Fibroblast of mammary gland (primary cell): ENCODE data around the gene FLOT2.

Experiments
- DNase-seq: peaks from one replicate; pipeline ENCODE4 v3.0.0-alpha.2; 2010; ENCODE audit warnings: low read depth
- H3K4me3 ChIP-seq: 2 replicates; pipeline ENCODE4 v1.5.1; 2011; ENCODE audit warnings: low read depth, mild to moderate bottlenecking, low read length, moderate library complexity; ENCODE audit not compliant: control insufficient read depth
- TF ChIP-seq, protein P1 (sequence below): conservative IDR thresholded peaks from 2 replicates; pipeline ENCODE4 v1.5.1; 2011; ENCODE audit warnings: low read depth, low read length, inconsistent platforms; ENCODE audit not compliant: control insufficient read depth, insufficient read depth

The FLOT2 gene

DNA sequence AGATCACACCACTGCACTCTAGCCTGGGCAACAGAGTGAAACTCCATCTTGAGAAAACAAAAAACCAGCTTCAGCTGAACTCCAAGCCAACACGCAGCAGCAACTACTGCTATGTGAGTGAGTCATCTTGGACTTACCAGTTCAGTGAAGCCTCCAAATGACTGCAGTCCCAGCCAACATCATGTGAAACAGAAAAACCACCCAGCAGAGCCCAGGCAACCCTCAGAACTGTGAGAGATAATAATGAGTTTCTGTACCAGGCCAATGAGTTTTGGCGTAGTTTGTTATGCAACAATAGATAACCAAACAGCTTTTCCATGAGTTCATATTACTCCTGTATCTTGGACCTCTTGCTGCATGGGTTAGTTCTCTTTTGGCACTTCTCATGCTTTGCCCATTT is 30.5 kb upstream of the FLOT2 start:
- DNase-seq, result peak; percentile 68
- TF ChIP-seq, protein P1, sequence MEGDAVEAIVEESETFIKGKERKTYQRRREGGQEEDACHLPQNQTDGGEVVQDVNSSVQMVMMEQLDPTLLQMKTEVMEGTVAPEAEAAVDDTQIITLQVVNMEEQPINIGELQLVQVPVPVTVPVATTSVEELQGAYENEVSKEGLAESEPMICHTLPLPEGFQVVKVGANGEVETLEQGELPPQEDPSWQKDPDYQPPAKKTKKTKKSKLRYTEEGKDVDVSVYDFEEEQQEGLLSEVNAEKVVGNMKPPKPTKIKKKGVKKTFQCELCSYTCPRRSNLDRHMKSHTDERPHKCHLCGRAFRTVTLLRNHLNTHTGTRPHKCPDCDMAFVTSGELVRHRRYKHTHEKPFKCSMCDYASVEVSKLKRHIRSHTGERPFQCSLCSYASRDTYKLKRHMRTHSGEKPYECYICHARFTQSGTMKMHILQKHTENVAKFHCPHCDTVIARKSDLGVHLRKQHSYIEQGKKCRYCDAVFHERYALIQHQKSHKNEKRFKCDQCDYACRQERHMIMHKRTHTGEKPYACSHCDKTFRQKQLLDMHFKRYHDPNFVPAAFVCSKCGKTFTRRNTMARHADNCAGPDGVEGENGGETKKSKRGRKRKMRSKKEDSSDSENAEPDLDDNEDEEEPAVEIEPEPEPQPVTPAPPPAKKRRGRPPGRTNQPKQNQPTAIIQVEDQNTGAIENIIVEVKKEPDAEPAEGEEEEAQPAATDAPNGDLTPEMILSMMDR, result no peak
- no peak overlapping the region for H3K4me3 ChIP-seq

DNA sequence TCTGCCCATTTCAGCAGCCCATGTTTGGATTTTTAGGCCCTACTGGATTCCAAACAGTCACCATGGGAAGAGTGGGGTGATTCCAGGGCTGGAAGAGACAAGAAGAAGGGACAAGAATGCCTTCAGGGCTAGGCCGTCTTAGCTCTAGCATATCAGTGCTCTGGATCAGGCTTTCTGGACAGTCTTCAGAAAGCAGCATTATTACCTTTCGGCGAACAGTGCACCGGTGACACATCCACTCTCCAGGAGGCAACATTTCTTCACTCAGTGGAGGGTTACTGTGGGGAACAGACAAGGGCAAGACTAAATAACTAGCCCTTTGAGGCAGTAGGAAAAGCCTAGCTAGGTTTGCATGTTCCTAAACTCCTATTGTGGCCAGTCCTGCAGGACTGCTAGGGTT is 29.3 kb upstream of the FLOT2 start:
- no peak overlapping the region for H3K4me3 ChIP-seq
- no peak for DNase-seq
- TF ChIP-seq, protein P1, result no peak

DNA sequence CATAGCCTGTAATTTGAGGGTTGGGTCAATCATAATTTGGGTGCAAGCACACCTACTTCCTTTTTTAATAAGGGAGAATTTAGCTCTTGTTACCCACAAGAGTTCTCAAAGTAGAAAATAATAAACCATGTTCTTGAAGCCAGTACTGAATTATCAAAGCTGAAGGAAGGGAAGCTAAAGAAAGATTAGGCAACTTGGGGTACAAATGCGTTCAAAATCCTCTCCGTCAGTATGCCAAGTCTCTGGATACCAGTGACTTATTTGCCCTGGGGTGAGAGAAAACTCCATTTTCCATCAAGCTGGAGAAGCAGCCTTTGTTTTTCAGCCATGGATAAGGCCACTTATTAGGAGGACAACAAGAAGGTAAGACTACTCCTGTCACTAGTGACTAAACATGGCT is 28.8 kb upstream of the FLOT2 start:
- H3K4me3 ChIP-seq, result no peak overlapping the region

DNA sequence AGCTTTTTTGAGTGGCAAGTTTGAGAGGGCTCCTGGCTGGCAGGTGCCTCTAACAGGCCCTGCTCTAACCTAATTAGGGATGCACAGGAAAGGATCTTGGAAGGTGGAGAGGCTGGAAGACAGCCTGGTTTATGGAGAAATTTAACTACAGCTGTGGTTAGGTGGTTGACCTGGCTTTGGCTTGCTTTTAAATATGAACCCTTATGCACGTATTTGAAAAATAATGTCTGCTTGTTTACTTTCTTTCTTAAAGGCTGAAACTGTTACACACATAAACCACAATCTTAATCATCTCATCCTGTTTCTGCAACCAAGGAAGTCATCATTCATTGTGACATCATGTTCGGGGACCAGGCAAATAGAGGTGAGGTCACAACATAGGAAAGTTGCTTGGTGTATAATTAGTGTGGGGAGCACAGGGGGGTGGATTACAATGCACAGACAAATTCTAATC is 28.4 kb upstream of the FLOT2 start:
- H3K4me3 ChIP-seq, result no peak overlapping the region
- TF ChIP-seq, protein P1, result no peak
- peak; percentile 97 for DNase-seq

More for the DNA sequence above, 28.8 kb upstream of the FLOT2 start:
- TF ChIP-seq, protein P1, result no peak
- DNase-seq, result no peak

DNA sequence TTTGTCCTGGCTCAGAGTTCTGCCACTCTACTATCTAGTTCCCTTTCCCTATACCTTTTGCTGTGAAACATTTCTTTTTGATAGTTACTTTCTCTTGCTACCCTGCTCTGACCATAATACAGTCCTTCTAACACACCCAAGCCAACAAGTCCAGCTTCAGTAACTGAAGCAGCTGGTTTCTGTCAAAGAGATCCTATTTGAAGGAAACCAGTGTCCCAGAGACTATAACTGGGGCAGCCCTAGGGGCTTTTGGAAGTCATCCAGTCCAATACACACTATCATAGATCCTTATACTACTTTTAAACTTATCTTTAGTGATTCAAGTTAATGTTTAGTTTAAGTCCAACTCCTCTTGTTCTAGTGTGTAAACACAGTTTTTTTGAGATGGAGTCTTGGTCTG is 22.7 kb upstream of the FLOT2 start:
- no peak overlapping the region for H3K4me3 ChIP-seq
- no peak for DNase-seq
- TF ChIP-seq, protein P1, result no peak

DNA sequence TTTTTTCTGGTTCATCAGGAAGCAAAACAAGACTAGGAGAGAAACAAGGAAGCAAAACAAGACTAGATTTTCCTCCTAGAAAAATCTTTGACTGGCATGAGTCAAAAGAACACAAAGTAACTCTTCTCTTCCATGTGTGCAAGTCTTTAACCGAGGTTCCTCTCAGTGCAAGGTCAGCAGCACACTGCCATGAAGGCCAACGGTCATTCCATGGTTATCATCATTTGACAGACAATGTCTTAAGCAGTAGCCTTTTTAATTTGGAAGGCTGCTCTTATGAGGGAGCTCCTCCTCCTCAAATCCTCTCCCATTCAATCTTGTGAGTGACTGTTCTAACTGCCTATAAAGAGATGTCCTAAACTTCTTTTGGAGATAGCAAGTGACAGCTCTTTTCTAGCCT is 20.8 kb upstream of the FLOT2 start:
- TF ChIP-seq, protein P1, result no peak
- no peak for DNase-seq
- no peak overlapping the region for H3K4me3 ChIP-seq

DNA sequence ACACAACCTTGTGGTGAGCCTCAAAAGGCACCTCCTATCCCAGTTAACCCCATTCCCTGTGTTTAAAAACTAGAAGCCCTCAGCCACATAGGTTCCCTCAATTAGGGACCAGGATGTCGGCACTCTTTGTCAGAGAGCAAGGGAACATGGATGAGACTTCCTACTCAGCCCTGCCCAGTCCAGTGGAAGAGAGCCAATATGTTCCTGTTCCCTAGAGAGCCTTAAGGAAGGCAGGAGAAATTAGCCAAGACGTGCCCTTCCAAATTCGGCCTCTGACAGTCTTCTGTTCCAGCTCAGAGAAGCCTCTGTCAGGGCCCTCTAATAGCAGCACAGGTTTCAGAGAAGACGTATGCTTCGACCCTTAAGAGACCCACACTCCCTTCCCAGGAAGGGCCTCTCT is 19.9 kb upstream of the FLOT2 start:
- DNase-seq, result peak; percentile 46
- TF ChIP-seq, protein P1, result no peak
- H3K4me3 ChIP-seq, result no peak overlapping the region
